ENCODE results near the gene CEP85L. TPM values are rescaled to one million over a fixed set of nuclear protein-coding genes. Genes with fewer than 3 reads are reported as not detected.

The CEP85L gene
- polyA plus RNA-seq, 1 donor, result 8.9 TPM

Other genes starting within 250 kb of the CEP85L start
- gene PLN, start 103.3 kb downstream of the CEP85L start, polyA plus RNA-seq (ENCODE audit: insufficient read length), result 4.8 TPM
- 41.0 TPM for gene ASF1A, start 242.6 kb upstream of the CEP85L start, polyA plus RNA-seq (ENCODE audit: insufficient read length)

All from left kidney (tissue), 1 donor.